Gastroesophageal sphincter (tissue), 4 donors: Measurements from ENCODE around the gene AKT3. TPM values are rescaled to one million over a fixed set of nuclear protein-coding genes. Genes with fewer than 3 reads are reported as not detected.

Experiments
- ATAC-seq: fragments of 150-250 bp; one replicate; pipeline ENCODE4 v1.9.1; 2016; ENCODE audit warnings: mild to moderate bottlenecking, moderate library complexity
- H3K27ac ChIP-seq, 4 donors: fragments of 200-600 bp; sonication (generic) in 3 of 4; 1 replicate in 3 of 4; 2 replicates in 1 of 4; pipeline ENCODE4 v1.5.1; 2016 to 2019
- H3K27me3 ChIP-seq: fragments of 200-600 bp; sonication (generic); one replicate; pipeline ENCODE4 v1.5.1; 2019
- H3K36me3 ChIP-seq, 2 donors: fragments of 200-600 bp; sonication (generic); one replicate each; pipeline ENCODE4 v1.5.1; 2019; ENCODE audit warnings: control low read depth in 1 of 2
- H3K4me1 ChIP-seq, 3 donors: fragments of 200-600 bp; sonication (generic); 1 replicate in 2 of 3; 2 replicates in 1 of 3; pipeline ENCODE4 v1.5.1; 2016 to 2019; ENCODE audit warnings: control low read depth in 2 of 3
- H3K4me3 ChIP-seq, 2 donors: fragments of 200-600 bp; sonication (generic); one replicate each; pipeline ENCODE4 v1.5.1; 2019; ENCODE audit warnings: mild to moderate bottlenecking in 1 of 2, moderate library complexity in 1 of 2
- H3K9me3 ChIP-seq, 3 donors: fragments of 200-600 bp; sonication (generic); one replicate each; pipeline ENCODE4 v1.5.1; 2017 to 2019; ENCODE audit warnings: control low read depth in 2 of 3
- CTCF ChIP-seq, 4 experiments: fragments of 200-600 bp in 2 of 4; fragments of 450-650 bp in 2 of 4; sonication (generic) in 1 of 4; IDR thresholded peaks; one replicate each; pipeline ENCODE4 v1.5.1; 2017 to 2019; ENCODE audit warnings: antibody characterized with exemption in 4 of 4, mild to moderate bottlenecking in 2 of 4, moderate library complexity in 2 of 4
- EP300 ChIP-seq: sonication (generic); formaldehyde crosslinking; IDR thresholded peaks from one replicate; pipeline ENCODE4 v1.6.1; 2017; ENCODE audit warnings: antibody characterized with exemption, mild to moderate bottlenecking
- POLR2A ChIP-seq, 2 donors: fragments of 450-650 bp; IDR thresholded peaks; one replicate each; pipeline ENCODE4 v1.6.1; 2017; ENCODE audit warnings: antibody characterized with exemption in 2 of 2, mild to moderate bottlenecking in 2 of 2, moderate library complexity in 1 of 2
- POLR2AphosphoS5 ChIP-seq: sonication (generic); formaldehyde crosslinking; IDR thresholded peaks from one replicate; pipeline ENCODE4 v1.6.1; 2017; ENCODE audit warnings: antibody characterized with exemption
- WGBS, 2 donors: methylation state at CpG; one replicate each; pipeline ENCODE4 v1.1.5; 2018; ENCODE audit warnings: low coverage in 1 of 2; 5-methylcytosine and 5-hydroxymethylcytosine counted together
- total RNA-seq, 4 donors: library from RNA; depleted of rRNA; stranded (reverse); fragments of >200 nt; gene quantifications; one replicate each; pipeline ENCODE4 v1.1.0, GENCODE V29; 2016

The AKT3 gene
- total RNA-seq, 4 donors from 2014 or later = 72.8 to 102 (median 89.3) TPM

- Histone ChIP-seq H3K4me1 (peaks cover 0 to 8% (median 0%) of the 10 kb centered on the region in 3 donors), H3K27ac (no peak overlapping the region), H3K4me3 (no peak overlapping the region), H3K27me3 (no peaks in the 10 kb centered on the region), H3K36me3 (no peaks in the 10 kb centered on the region), H3K9me3 (no peaks in the 10 kb centered on the region)
- ATAC-seq = no peak
- 26 to 71% methylated on average over 1 of the region's 1 CpG for WGBS, 2 donors
- TF ChIP-seq POLR2AphosphoS5 = no peak
- TF ChIP-seq CTCF (IDR thresholded peaks at IDR 0.05) = no peak
- TF ChIP-seq EP300 = no peak
- TF ChIP-seq POLR2A (IDR thresholded peaks at IDR 0.05) = no peak
These were observed 156.2 kb downstream of the AKT3 start for GRCh38 chr1:243693800-243694199.

- no peak for TF ChIP-seq POLR2AphosphoS5
- TF ChIP-seq POLR2A (IDR thresholded peaks at IDR 0.05) = no peak
- no peak for TF ChIP-seq EP300
- no peak for TF ChIP-seq CTCF (IDR thresholded peaks at IDR 0.05)
These were observed 163.9 kb downstream of the AKT3 start for GRCh38 chr1:243686159-243686558.

GRCh38 chr1:243680860-243681259, 169.2 kb downstream of the AKT3 start:
- ATAC-seq = no peak
- no peak overlapping the region for H3K4me3 ChIP-seq
- no peak overlapping the region for H3K27ac ChIP-seq
- H3K27me3 ChIP-seq = no peaks in the 10 kb centered on the region
- H3K36me3 ChIP-seq = peaks cover 0 to 29% of the 10 kb centered on the region in 2 donors
- TF ChIP-seq POLR2AphosphoS5 (no peak), CTCF (IDR thresholded peaks at IDR 0.05) (no peak), EP300 (no peak), POLR2A (IDR thresholded peaks at IDR 0.05) (no peak)
- H3K9me3 ChIP-seq = no peaks in the 10 kb centered on the region
- no peaks in the 10 kb centered on the region for H3K4me1 ChIP-seq

More at GRCh38 chr1:243686159-243686558, 163.9 kb downstream of the AKT3 start:
- peaks cover 0 to 21% of the 10 kb centered on the region in 2 donors for H3K36me3 ChIP-seq
- H3K27ac ChIP-seq = no peak overlapping the region
- WGBS, 2 donors = 90 to 100% methylated on average over 1 of the region's 1 CpG
- ATAC-seq = no peak
- H3K4me3 ChIP-seq = no peak overlapping the region
- no peaks in the 10 kb centered on the region for H3K9me3 ChIP-seq
- no peaks in the 10 kb centered on the region for H3K4me1 ChIP-seq
- H3K27me3 ChIP-seq = no peaks in the 10 kb centered on the region

GRCh38 chr1:243672539-243673074, 177.4 kb downstream of the AKT3 start:
- Histone ChIP-seq H3K4me3 (no peak overlapping the region), H3K27me3 (no peaks in the 10 kb centered on the region), H3K4me1 (no peaks in the 10 kb centered on the region), H3K27ac (no peak overlapping the region), H3K9me3 (no peaks in the 10 kb centered on the region), H3K36me3 (peaks cover 0 to 10% of the 10 kb centered on the region in 2 donors)
- no peak for TF ChIP-seq CTCF (IDR thresholded peaks at IDR 0.05)
- TF ChIP-seq EP300 = no peak
- TF ChIP-seq POLR2A (IDR thresholded peaks at IDR 0.05) = no peak
- no peak for TF ChIP-seq POLR2AphosphoS5
- ATAC-seq = no peak
- WGBS, 2 donors = 48 to 77% methylated on average over 3 of the region's 3 CpGs

- peaks cover 0 to 8% (median 0%) of the 10 kb centered on the region in 3 donors for H3K4me1 ChIP-seq
- H3K9me3 ChIP-seq = no peaks in the 10 kb centered on the region
- H3K4me3 ChIP-seq = no peak overlapping the region
- TF ChIP-seq CTCF (IDR thresholded peaks at IDR 0.05) = no peak
- TF ChIP-seq EP300 = no peak
- TF ChIP-seq POLR2A (IDR thresholded peaks at IDR 0.05) = no peak
- no peak overlapping the region for H3K27ac ChIP-seq
- WGBS, 2 donors = 85 to 100% methylated on average over 2 of the region's 2 CpGs
- no peak for ATAC-seq
- H3K27me3 ChIP-seq = no peaks in the 10 kb centered on the region
- H3K36me3 ChIP-seq = peaks cover 0 to 14% of the 10 kb centered on the region in 2 donors
These were observed 182.5 kb downstream of the AKT3 start for GRCh38 chr1:243667591-243667990.
